NCI-H82 treated with DMSO at 0.1 percent for 48 hours (cell line): ENCODE measurements around the gene CEP152.
A peak's percentile ranks its signal among the peaks of the same experiment; 100 is the strongest.
"Not testable (repeated sequence)": the region's sequence is repeated elsewhere in the genome, so short reads cannot be mapped to it uniquely, and the experiment has no call there.

Experiments
- DNase-seq: peaks from one replicate; lab custom pipeline; 2025; ENCODE audit not compliant: unreplicated experiment; lab: John Stamatoyannopoulos, UW

The CEP152 gene

DNA sequence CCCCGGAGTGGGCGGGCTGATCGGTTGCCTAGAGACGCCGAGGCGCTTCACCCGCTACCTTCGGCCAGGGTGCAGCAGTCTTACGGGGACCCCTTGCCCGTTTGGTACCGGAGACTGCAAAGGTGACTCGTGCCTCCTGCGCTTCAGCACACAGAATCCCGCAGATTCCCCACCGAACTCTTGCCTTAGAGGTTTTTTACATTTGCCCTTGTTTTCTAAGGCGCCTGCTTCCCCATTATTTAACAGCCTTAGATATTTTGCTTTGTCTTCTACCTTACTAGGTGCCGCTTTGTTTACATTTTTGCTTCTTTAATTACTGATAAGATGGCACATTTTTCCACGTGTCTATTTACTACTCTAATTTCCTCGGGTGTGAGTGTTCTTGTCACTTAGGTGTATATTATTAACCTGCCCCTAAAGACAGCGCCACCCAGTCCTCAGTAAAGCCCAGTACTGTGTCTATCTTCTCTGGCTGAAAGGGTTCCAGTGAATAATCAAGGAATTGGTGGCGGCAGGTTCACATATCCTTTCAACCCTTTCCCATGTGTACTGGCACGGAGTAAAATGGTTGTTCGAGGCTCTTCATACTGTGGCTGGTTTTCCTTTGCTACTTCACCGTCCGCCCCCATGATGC is 573 bp upstream of the CEP152 start:
- no peak for DNase-seq

GRCh38 chr15:48806151-48806550 is 4.7 kb downstream of the CEP152 start:
- DNase-seq: no peak

- no peak for DNase-seq
These were observed 5.3 kb downstream of the CEP152 start for GRCh38 chr15:48805591-48805990.

- no peak for DNase-seq
These were observed 7.0 kb downstream of the CEP152 start for GRCh38 chr15:48803877-48804276.

DNA sequence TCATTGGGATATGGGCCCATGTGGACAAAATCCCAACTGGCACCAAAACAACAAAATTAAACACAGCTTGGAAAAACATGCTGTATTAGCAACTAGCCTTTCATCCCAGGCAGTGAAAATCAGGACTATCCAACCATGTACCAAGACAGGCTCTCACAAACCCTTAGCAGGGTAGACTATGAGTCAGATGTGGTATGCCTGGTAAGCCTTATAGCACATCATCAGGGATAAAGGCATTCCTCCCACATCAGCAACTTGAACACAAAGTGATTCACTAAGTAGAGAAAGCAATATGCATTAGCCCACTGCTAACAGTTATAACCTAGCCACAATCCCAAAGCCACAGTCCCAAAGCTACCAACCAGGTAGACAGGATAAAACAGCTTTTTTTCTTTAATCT is 8.0 kb downstream of the CEP152 start:
- DNase-seq: peak; percentile 9

DNA sequence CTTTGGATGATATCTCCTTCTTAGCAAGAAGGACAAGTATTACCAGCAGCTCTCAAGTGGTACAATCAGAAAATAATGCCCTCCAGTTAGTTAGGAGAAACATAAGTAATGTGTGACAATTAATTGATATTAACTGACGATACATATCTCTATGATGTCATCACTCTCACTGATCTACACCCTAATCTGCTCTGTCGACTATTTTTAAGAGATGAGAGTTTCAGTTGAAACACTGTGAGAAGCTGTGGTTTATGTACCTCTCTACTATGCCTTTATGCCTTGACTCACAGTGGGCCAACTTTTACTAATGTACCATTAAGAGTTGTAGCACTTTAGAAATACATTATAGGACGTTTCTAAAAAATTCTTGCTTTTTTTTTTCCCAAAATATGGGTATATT is 8.6 kb downstream of the CEP152 start:
- no peak for DNase-seq

DNA sequence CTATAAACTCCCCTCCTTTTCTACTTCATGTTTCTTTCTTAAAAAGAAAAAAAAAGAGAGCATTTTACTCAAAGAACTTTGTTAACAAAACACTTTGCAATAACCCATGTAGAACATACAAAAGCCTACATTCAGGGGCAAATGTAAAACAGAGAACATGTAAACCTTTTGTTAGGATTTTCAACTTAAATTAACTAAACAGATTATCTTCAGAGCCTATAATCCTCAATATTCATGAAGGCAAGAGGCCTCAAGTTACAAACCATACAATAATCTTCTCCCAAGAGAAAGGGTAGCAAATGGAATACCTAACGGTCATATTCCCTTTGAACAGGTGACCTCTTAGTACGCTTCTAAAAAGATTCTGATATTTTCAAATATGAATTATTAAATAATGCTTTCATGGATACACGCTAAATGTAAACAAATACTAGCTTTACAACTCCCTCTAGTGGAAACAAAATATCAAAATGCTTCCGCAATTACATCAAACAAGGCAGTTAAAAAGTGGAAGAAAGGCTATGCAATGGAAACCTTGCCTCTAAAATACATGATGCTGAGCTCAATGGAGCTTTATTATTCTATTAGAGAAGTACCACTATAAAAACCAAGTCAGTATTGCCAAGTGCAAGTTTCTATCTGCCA is 9.9 kb downstream of the CEP152 start:
- DNase-seq: peak; percentile 63

GRCh38 chr15:48800245-48800644 is 10.6 kb downstream of the CEP152 start:
- DNase-seq: no peak

DNA sequence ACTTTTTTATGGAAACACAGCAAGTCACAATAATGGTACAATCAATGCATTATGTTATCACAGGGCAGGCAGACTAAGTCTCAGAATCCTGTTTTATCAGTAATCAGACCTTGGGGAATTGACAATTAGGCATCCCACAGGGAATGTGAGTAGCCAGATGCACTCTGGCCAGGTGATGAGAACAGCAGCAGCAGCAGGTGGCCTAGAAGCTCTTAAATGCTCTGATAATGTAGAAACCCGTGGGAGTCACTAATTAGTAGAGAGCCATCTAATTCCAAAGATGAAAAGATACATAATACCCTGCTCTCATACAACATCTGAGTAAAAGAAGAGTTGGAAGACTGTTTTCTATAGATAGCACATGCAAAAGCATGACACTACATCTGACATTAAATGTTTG is 12.6 kb downstream of the CEP152 start:
- peak; percentile 93 for DNase-seq

DNA sequence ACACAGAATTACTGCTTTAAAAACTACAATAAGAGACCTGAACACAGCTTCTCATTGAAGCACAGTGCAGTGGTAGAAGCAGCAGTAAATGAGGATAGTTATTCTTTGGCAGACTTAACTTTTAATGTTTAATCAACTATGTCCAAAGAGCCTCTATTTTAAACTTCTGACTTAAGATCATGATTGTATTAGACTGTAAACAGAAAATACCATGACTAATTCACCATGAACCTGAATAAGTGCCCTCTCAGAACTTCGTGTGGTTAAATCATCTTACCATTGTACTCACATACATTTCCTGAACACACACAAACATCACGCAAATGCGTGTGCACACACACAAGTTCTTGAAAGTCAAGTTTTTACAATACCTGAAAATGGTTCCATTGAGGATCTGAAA is 13.9 kb downstream of the CEP152 start:
- no peak for DNase-seq

- DNase-seq: no peak
These were observed 14.3 kb downstream of the CEP152 start for GRCh38 chr15:48796521-48796920.

GRCh38 chr15:48795901-48796300 is 15.0 kb downstream of the CEP152 start:
- DNase-seq: no peak

- no peak for DNase-seq
These were observed 16.2 kb downstream of the CEP152 start for GRCh38 chr15:48794697-48795134.

- DNase-seq: no peak
These were observed 18.5 kb downstream of the CEP152 start for GRCh38 chr15:48792408-48792807.

DNA sequence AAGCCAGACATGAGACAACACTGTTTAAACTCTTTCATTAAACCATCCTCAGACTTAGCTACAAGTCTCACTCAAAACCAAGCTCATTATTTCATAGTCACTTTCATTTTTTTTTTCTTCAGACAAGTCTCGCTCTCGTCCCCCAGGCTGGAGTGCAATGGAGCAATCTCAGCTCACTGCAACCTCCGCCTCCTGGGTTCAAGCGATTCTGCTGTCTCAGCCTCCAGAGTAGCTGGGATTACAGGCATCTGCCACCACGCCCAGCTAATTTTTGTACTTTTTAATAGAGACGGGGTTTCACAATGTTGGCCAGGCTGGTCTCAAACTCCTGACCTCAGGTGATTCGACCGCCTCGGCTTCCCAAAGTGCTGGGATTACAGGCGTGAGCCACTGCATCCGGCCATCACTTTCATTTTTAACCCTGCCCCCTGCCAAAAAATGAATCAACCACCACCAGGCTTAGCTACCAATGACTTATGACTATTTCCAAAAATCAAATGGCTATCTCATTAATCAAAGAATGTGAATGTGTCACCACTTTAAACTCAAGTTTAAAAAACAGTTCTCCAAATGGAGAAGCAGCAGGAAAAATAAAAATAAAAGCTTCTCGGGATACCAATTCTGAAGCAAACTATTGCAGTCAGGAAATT is 20.3 kb downstream of the CEP152 start:
- not testable (repeated sequence) for DNase-seq

GRCh38 chr15:48785712-48786111 is 25.2 kb downstream of the CEP152 start:
- DNase-seq: no peak

DNA sequence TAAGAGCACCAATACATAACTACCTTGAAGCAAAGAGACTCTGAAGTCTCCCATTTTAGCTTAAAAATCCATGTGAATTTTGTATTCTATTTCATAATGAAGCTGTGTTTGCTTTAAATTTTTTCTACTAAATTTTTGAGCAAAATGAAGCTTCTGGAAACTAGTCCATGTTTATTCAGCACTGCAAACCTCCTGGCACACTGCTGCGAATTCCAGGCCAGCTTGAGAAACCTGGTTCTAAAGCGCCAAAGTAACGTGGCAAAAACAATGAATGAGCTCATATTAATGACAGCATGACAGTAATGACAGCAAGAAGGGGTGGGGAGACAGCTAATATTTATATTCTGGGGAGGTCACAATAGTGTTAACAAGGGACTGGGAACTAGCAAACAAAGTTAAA is 25.7 kb downstream of the CEP152 start:
- DNase-seq: no peak

DNA sequence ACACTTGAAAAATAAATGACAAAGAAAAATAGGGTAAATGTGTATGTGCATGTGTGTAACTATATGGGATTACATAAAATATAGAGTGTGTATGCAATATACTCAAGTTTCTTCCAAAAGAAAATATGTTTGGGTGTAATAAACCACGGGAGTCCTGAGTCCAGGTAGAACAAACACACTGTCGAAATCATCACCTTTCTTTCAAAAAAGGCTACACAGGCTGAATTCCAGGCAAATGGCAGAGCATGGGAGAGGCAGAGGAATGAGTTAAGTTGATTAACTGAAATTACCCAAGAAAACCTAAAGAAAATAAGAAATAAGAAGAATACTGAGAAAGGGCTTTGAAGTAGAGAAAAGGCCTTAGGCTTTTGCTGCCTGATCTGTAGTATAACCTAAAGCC is 26.1 kb downstream of the CEP152 start:
- no peak for DNase-seq

DNA sequence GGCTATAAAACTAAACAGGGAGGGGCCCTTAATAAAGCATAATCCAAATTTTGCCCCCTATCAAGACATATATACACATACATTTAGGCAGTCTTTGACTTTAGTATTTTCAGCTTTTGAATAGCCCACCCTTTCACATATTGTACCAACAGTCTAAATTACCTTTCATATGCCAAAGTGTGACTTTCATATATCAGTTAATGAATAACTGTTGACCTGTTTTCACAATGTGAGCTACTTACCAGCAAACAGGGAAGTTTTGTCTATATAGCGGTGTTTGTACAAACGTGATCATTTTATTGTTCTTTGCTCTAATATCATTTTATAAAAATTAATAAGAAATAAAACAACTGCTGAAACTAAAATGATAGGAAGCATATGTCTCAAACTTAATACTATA is 28.0 kb downstream of the CEP152 start:
- DNase-seq: no peak

DNA sequence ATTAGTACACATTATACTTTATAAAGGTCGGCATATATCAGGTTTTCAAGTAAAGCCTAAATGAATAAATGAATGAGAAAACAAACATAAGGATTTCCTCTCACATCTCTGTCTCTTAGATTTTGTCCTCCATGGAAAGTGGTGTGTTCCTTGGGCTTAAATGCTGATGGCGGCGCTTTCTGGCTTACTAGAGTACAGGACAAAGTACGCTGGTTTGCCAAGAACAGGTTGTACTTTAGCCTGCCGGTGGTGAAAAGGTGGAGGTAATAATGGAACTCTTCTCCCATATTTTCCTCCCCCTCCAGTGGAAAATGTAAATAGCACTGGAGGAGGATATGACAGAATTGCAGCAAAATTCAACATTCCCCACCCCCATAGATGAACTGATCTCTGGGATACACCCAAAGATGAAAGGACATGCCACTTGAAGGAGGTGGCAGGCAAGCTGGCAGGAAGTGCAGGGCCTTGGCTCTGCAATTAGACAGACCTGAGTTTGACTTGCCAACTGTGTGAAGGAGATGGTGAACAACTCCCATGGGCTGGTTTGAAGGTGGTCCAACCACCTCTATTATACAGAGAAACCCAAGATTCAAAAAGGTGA is 29.3 kb downstream of the CEP152 start:
- DNase-seq: no peak

DNA sequence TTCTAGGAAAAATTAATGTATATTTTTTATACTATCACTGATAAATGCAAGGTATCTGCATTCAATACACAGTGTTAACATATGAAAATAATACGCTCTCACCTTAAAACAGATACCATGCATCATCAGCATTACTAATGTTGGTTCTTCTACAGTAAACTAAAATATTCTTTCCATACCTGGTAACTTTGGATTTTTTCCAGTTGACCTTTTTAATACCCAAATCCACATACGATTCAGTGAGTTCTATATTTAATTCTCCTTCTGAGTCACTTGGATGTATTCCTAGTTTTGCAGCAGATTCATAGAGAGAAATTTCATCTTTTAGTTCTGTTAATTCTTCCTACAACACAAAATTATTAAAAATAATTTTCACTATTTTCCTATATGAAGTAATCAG is 29.9 kb downstream of the CEP152 start:
- DNase-seq: no peak

- DNase-seq: no peak
These were observed 32.5 kb downstream of the CEP152 start for GRCh38 chr15:48778331-48778730.
